ENCODE results near the gene VPS36. TPM values are rescaled to one million over a fixed set of nuclear protein-coding genes. Genes with fewer than 3 reads are reported as not detected.

VPS36 gene
- total RNA-seq, 2 donors from 2014 or later = 42.1 to 100 TPM

GRCh38 chr13:52399708-52400107 is 50.7 kb downstream of the VPS36 start:
- no peak for DNase-seq (ENCODE audit: low spot score)
- peaks cover 0 to 5% of the 10 kb centered on the region in 2 donors for H3K4me1 ChIP-seq (ENCODE audit: control insufficient read depth in 1 of 2, low read depth in 2 of 2)
- TF ChIP-seq CTCF (IDR thresholded peaks at IDR 0.05) = no peak
- H3K36me3 ChIP-seq = no peaks in the 10 kb centered on the region
- no peak overlapping the region for H3K27ac ChIP-seq
- no peak for ATAC-seq (ENCODE audit: insufficient number of reproducible peaks, low FRiP score, low read depth)
- H3K9me3 ChIP-seq = no peaks in the 10 kb centered on the region
- H3K4me3 ChIP-seq = no peak overlapping the region
- H3K27me3 ChIP-seq (replicated peaks; ENCODE audit: insufficient read depth) = no peaks in the 10 kb centered on the region

GRCh38 chr13:52399046-52399445 is 51.4 kb downstream of the VPS36 start:
- Histone ChIP-seq H3K9me3 (no peaks in the 10 kb centered on the region), H3K36me3 (no peaks in the 10 kb centered on the region), H3K4me1 (ENCODE audit: control insufficient read depth in 1 of 2, low read depth in 2 of 2) (peaks cover 0 to 1% of the 10 kb centered on the region in 2 donors), H3K4me3 (no peak overlapping the region), H3K27ac (no peak overlapping the region), H3K27me3 (replicated peaks; ENCODE audit: insufficient read depth) (no peaks in the 10 kb centered on the region)
- TF ChIP-seq CTCF (IDR thresholded peaks at IDR 0.05) = no peak
- no peak for ATAC-seq (ENCODE audit: insufficient number of reproducible peaks, low FRiP score, low read depth)
- no peak for DNase-seq (ENCODE audit: low spot score)

GRCh38 chr13:52395704-52396103 is 54.7 kb downstream of the VPS36 start:
- Histone ChIP-seq H3K36me3 (no peaks in the 10 kb centered on the region), H3K4me1 (ENCODE audit: control insufficient read depth in 1 of 2, low read depth in 2 of 2) (no peaks in the 10 kb centered on the region), H3K9me3 (no peaks in the 10 kb centered on the region), H3K4me3 (no peak overlapping the region), H3K27me3 (replicated peaks; ENCODE audit: insufficient read depth) (no peaks in the 10 kb centered on the region), H3K27ac (no peak overlapping the region)
- DNase-seq (ENCODE audit: low spot score) (no peak), ATAC-seq (ENCODE audit: insufficient number of reproducible peaks, low FRiP score, low read depth) (no peak)
- TF ChIP-seq CTCF (IDR thresholded peaks at IDR 0.05) = no peak

- Histone ChIP-seq H3K9me3 (no peaks in the 10 kb centered on the region), H3K27me3 (replicated peaks; ENCODE audit: insufficient read depth) (no peaks in the 10 kb centered on the region), H3K4me1 (ENCODE audit: control insufficient read depth in 1 of 2, low read depth in 2 of 2) (no peaks in the 10 kb centered on the region), H3K27ac (no peak overlapping the region), H3K36me3 (no peaks in the 10 kb centered on the region), H3K4me3 (no peak overlapping the region)
- DNase-seq (ENCODE audit: low spot score) (no peak), ATAC-seq (ENCODE audit: insufficient number of reproducible peaks, low FRiP score, low read depth) (no peak)
- TF ChIP-seq CTCF (IDR thresholded peaks at IDR 0.05) = no peak
Measured at GRCh38 chr13:52394586-52394985, 55.8 kb downstream of the VPS36 start.

- no peak for ATAC-seq (ENCODE audit: insufficient number of reproducible peaks, low FRiP score, low read depth)
- H3K27me3 ChIP-seq (replicated peaks; ENCODE audit: insufficient read depth) = no peaks in the 10 kb centered on the region
Measured at GRCh38 chr13:52393572-52394357, 56.7 kb downstream of the VPS36 start.

More at GRCh38 chr13:52393572-52394357, 56.7 kb downstream of the VPS36 start:
- Histone ChIP-seq H3K27ac (no peak overlapping the region), H3K36me3 (no peaks in the 10 kb centered on the region), H3K4me1 (ENCODE audit: control insufficient read depth in 1 of 2, low read depth in 2 of 2) (no peaks in the 10 kb centered on the region), H3K9me3 (no peaks in the 10 kb centered on the region), H3K4me3 (no peak overlapping the region)
- DNase-seq (ENCODE audit: low spot score) = no peak
- TF ChIP-seq CTCF (IDR thresholded peaks at IDR 0.05) = no peak

All from thoracic aorta (tissue), 2 donors.